ENCODE measurements around the gene ORMDL3. TPM values are rescaled to one million over a fixed set of nuclear protein-coding genes. Genes with fewer than 3 reads are reported as not detected.

The ORMDL3 gene
- total RNA-seq, 1 experiment from 2014 or later: 58.6 TPM

DNA sequence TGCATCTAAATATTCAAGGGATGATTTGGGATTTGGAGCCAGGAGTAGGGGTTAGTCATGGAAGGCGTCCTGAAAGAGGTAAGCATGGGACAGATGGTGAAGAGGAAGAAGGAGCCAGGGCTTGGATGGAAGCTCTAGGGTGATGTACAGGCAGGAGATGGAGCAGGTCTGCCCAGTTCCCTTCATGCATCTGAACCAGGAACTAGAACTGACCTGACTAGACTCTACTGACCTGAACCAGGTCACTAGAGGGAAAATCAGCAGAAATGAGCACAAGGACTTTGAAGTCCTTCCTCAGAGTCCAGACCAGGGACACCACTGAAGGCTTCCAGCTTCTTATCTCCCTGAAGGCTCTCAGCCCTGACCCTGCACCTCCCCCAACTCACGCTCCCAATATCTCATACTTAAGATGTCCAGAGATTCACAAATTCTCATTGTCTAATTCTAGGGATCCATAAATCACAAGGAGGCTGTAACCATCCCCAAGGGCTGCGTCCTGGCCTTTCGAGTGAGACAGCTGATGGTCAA is 43.7 kb upstream of the ORMDL3 start:
- Histone ChIP-seq H3K79me2 (ENCODE audit: insufficient read depth, low read length) (no peaks in the 10 kb centered on the region), H4K5ac (ENCODE audit: insufficient read length, low read depth, low read length) (no peak overlapping the region), H2BK15ac (ENCODE audit: low read depth, low read length) (no peak overlapping the region), H2BK20ac (ENCODE audit: low read depth, low read length, poor library complexity, severe bottlenecking) (no peak overlapping the region), H3T11ph (ENCODE audit: low read length) (no peak overlapping the region), H2BK5ac (ENCODE audit: insufficient read length, low read length) (no peak overlapping the region), H3K14ac (ENCODE audit: insufficient read depth, low read length) (no peak overlapping the region), H4K8ac (replicated peaks; ENCODE audit: insufficient read length, low read depth, low read length) (no peak overlapping the region), H3K4me2 (ENCODE audit: insufficient read depth, insufficient read length, low read length) (no peak overlapping the region), H3K27ac (ENCODE audit: insufficient read length, low read depth, low read length) (no peak overlapping the region), H3K23ac (ENCODE audit: insufficient read length, low read depth, low read length) (no peak overlapping the region), H2AFZ (ENCODE audit: low read length) (no peak overlapping the region), H2BK120ac (ENCODE audit: low read depth, low read length, poor library complexity, severe bottlenecking) (no peak overlapping the region), H3K4ac (ENCODE audit: low read depth, low read length) (no peak overlapping the region), H4K91ac (ENCODE audit: insufficient read length, low read depth, low read length) (no peak overlapping the region), H2AK5ac (ENCODE audit: insufficient read length, low read length) (no peak overlapping the region), H3K18ac (ENCODE audit: insufficient read length, low read depth, low read length) (no peak overlapping the region), H3K56ac (ENCODE audit: insufficient read length, low read depth, low read length) (no peak overlapping the region), H2BK12ac (ENCODE audit: insufficient read length, low read depth, low read length) (no peak overlapping the region), H3K23me2 (ENCODE audit: insufficient read length, low read depth, low read length, poor library complexity, severe bottlenecking) (no peaks in the 10 kb centered on the region), H3K9me3 (ENCODE audit: control insufficient read depth, low read depth, low read length) (no peaks in the 10 kb centered on the region), H3K9ac (ENCODE audit: extremely low read depth, insufficient read length, low read length) (no peak overlapping the region), H3K4me1 (ENCODE audit: insufficient read depth, low read length) (no peaks in the 10 kb centered on the region; the same call in 1 of the 2 replicates), H4K20me1 (ENCODE audit: control insufficient read depth, insufficient read depth, insufficient read length) (no peaks in the 10 kb centered on the region), H3K79me1 (ENCODE audit: insufficient read depth, low read depth, low read length, poor library complexity, severe bottlenecking) (no peaks in the 10 kb centered on the region), H3K27me3 (ENCODE audit: insufficient read depth, low read length) (no peaks in the 10 kb centered on the region; the same call in 1 of the 2 replicates)
- TF ChIP-seq, protein P1, sequence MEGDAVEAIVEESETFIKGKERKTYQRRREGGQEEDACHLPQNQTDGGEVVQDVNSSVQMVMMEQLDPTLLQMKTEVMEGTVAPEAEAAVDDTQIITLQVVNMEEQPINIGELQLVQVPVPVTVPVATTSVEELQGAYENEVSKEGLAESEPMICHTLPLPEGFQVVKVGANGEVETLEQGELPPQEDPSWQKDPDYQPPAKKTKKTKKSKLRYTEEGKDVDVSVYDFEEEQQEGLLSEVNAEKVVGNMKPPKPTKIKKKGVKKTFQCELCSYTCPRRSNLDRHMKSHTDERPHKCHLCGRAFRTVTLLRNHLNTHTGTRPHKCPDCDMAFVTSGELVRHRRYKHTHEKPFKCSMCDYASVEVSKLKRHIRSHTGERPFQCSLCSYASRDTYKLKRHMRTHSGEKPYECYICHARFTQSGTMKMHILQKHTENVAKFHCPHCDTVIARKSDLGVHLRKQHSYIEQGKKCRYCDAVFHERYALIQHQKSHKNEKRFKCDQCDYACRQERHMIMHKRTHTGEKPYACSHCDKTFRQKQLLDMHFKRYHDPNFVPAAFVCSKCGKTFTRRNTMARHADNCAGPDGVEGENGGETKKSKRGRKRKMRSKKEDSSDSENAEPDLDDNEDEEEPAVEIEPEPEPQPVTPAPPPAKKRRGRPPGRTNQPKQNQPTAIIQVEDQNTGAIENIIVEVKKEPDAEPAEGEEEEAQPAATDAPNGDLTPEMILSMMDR (conservative IDR thresholded peaks at IDR 0.05): no peak
- no CpG with 5 or more reads among the region's 4 CpGs for WGBS (ENCODE audit: extremely low coverage, insufficient read length, low lambda C conversion rate)
- no peak for DNase-seq
- no peaks in the 10 kb centered on the region; a peak in 1 of 5 replicates for H3K9me3 Mint-ChIP-seq
- 0 out of 4 replicates have a peak, but pooled peaks cover 0 to 3% of the 10 kb centered on the region in 2 experiments for H3K4me1 Mint-ChIP-seq
- no peak overlapping the region for H3K4me3 Mint-ChIP-seq
- H3K27ac Mint-ChIP-seq: no peak overlapping the region
- H3K27me3 Mint-ChIP-seq (ENCODE audit: low read depth): peaks cover 42% of the 10 kb centered on the region
- no peaks in the 10 kb centered on the region for H3K36me3 Mint-ChIP-seq (ENCODE audit: insufficient read depth in 1 of 3, low read depth in 3 of 3)

Measured in H9 (cell line).